Stimulated activated CD4-positive, alpha-beta T cell treated with anti-CD3 and anti-CD28 coated beads, Interleukin-2, amount 100 ng/mL, for 4 hours (primary cell): ENCODE measurements around the gene SLC29A2.

Experiments used
- DNase-seq: peaks from one replicate; pipeline ENCODE4 v3.0.0-alpha.2; 2020; ENCODE audit warnings: low read depth

Gene SLC29A2, protein sequence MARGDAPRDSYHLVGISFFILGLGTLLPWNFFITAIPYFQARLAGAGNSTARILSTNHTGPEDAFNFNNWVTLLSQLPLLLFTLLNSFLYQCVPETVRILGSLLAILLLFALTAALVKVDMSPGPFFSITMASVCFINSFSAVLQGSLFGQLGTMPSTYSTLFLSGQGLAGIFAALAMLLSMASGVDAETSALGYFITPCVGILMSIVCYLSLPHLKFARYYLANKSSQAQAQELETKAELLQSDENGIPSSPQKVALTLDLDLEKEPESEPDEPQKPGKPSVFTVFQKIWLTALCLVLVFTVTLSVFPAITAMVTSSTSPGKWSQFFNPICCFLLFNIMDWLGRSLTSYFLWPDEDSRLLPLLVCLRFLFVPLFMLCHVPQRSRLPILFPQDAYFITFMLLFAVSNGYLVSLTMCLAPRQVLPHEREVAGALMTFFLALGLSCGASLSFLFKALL

DNA sequence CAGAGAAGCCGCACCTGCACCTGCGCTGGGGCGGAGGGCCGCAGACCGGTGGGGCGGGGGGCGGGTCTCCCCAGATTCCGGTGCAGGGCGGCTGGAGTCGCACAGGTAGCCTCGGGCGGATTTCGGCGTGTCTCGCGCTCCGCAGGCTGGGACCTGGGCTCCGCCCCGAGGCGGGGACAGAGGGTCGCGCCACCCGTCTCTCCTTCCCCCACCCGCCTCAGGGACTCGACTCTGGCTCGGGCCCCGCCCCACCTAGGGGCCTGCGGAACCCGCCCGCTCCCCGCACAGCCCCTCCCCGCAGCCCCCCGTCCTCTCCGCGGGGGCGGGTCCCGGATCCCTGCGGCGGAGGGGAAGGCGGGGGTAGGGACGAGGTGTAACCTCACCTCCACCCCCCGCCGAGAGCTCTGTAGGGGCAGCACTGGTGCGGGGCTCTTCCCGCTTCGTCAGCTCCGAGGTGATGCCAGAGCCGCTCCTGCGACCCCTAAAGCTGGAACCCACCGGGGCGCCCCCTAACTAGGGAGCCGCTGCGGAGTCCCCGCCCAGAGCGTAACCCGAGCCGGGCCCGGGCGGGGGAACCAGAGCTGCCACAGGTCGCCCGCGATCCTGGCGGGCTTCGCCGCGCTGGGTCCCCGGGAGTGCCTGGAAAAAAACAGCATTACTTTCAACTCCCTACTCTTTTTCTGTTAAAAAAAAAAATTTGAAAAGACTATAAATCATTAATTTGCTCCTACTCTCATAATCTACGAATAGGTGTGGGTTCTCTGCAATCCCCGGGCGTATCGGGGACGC is at the start of gene SLC29A2:
SLC29A2 (minus strand) TSS at position 134 of the 789 bp plus-strand sequence. CDS start 169 bp downstream, outside the sequence.
- DNase-seq: peak; percentile 71

DNA sequence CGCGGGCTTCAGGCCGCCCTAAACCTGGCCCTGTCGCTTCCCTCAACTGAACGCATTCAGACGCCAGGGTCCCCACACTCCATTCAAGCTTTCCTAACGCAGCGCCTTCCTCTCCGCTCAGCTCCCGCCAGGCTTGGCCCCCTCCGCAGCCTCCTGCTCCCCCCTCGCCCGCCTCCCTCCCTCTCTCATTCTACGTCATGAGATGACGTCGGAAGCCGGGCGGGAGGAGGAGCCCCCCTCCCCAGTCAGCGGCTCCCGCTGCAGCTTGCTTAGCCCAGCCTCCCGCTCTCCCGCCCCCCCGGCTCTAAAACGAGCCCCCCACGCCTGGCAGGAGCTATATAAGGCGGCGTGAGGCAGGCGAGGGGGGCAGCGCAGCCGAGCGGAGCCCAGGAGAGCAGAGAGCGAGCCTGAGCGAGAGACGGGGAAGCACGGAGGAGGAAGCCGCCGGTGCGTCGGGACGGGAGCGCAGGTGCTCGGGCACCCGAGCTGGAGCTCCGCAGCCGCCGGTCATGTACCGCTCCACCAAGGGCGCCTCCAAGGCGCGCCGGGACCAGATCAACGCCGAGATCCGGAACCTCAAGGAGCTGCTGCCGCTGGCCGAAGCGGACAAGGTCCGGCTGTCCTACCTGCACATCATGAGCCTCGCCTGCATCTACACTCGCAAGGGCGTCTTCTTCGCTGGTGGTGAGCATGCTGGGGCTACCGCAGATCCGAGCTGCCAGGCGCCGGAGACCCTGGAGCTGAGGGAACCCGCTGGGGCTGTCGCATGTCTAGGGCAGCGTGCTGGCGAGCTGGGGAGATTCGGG is 49.3 kb upstream of the SLC29A2 start, which contains the start of gene NPAS4:
NPAS4 (plus strand) TSS at position 365 of the 806 bp plus-strand sequence; CDS start at position 510, 145 bp downstream.
- no peak for DNase-seq

DNA sequence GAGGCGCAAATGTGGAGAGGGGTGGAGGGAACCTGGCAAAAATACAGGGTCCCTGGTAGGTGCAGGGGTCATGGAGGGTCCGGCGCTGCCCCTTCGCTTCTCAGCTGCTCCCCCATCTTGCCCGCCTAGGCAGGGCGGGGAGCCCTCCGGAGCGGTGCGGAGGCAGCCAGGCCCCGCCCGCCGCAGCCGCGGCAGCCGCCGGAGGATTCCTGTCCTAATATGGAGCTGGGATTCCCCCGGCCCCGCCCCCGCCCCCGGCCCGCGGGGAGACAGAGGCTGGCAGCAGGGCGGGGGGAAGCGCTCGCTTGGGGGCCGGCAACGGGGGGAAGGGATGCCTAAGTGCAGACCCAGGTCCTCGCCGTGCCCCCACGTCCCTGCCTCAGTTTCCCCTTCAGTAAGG is 48.3 kb upstream of the SLC29A2 start:
- DNase-seq: no peak

DNA sequence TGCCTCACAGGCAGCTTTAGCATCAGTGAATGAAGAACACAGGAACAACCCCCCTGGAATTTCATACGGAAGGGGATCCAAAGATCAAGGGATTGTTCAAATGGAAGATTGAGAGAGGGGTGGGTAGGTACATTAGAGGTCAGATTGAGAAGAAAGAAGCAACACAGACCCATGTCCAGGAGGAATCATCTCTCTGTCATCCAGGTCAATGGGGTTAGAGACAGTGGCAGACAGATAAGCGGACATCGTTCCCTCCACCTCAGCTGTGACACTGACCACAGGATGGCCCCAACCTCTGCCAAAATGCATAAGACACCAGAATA is 47.4 kb upstream of the SLC29A2 start:
- no peak for DNase-seq

DNA sequence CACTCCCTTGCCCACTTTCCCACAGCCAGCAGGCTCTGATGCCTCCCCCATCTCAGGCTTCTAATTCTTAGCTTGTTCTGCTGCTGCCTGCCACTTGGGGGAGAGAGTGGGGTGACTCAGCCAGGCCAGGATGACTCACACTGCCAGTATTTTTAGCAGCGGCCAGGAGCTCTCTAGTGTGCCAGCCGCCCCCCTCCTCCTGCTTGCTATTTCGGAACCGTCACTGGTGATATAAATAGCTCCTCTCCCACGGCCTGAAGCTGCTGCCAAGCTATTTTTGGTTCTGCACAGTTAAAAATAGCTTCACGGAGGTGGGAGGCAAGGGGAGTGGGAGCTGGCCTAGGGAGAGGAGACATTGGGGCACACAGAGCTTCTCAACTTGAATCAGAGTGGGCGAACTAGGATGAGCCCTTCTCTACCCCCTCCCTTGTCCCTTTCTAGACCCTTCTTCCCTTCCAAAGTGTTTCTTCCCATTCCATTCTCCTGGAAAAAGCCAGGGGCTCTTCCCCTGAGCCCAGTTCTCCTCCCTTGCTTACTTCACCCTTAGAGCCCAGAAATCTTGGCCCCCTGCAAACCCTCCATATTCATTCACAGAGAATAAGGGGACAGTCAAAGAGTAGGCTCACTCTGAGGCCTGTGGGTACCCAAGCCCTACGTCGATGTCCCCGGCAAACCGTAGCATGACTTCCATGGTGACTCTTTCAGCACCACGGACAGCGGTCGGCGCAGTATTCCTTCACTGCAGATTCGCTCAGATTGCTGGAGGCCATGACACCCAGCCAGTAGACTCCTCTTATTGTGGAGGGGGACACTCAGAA is 46.8 kb upstream of the SLC29A2 start:
- peak; percentile 59 for DNase-seq

DNA sequence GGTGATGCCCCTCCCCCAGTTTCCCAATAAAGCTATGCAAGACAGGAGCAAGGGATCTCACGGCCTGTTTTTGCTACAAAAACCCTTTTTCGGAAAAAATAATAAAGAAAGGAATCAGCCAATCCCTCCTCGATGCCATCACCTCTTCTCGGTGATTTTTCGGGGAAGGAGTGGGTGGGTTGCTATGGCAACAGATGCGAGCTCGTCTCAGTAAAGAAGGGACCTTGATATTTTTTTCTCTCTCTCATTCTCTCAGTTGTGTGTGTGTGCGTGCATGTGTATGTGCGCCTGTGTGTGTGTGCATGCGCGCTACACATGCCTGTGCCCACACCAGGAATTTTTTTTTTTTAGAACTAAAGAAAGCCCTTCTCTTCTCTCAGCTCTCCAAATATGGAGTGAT is 45.4 kb upstream of the SLC29A2 start:
- no peak for DNase-seq

DNA sequence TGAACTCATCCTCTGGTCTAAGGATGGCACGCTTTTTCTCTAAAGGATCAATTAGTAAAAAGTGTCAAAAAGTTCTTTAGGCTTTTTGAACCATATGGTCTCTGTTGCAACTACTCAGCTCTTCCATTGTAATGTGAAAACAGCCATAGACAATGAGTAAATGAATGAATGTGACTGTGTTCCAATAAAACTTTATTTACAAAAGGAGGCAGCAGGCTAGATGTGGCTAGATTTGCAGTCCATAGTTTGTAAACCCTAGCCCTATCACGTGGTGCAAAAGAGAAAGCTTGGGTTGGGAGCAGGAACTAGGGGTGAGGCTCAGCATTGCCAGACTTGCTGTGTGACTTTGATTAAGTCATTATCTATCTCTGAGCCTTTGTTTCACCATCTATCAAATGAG is 43.9 kb upstream of the SLC29A2 start:
- DNase-seq: no peak

DNA sequence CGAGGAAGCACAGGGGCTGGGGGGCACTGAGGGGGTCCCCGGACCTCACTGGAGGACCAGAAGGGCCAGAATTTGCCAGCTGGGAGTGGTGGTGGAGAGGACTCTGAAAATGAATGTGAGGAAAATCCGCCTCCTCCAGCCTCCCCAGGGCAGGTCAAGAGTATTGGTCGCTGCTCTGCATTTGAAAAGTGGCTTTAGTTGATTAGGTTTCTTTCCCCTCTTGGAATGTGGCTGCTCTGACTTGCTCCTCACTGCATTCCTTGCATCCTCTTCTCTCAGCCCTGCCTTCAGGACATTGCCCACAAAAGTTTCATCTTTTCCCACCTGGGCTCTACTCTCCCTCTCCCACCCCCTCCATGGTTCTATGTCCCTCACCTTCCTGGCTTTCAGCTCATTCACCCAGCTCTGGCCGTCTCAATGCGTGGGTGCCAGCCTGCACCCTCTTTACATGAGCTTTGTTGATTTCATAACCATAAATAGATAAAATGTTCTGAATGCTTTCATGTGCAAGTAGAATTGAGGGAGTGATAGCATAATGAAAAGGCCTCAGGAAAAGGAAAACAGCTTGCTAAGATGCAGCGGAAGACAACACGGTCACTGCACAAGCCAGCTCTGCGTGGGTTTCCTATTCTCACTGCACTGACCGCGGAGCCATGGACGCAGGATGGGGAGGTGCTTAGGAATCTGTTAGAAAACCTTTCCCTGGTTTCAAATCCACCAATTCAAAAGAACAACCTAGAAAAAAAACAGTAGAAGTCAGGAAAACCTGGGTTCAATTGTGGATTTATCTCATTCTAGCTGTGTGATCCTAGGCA is 42.8 kb upstream of the SLC29A2 start:
- no peak for DNase-seq

DNA sequence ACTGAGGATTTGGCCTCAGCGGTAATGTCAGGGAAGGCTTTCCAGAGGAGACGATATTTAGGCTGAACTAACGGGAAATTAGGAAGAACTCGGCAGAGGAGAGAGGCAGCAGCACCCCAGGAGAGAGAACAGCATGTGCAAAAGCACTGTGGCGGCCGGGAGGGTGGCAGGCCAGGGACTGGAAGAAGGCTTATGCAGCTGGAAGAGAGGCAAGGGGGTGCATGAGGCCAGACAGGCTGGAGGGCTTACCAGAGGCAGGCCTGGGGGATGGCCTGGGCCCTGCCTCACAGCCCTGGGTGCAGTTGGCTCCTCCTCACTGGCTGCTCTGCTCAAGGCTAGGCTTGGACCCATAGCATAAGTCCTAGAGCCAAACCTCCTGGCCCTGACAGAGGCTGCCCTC is 41.6 kb upstream of the SLC29A2 start:
- no peak for DNase-seq

DNA sequence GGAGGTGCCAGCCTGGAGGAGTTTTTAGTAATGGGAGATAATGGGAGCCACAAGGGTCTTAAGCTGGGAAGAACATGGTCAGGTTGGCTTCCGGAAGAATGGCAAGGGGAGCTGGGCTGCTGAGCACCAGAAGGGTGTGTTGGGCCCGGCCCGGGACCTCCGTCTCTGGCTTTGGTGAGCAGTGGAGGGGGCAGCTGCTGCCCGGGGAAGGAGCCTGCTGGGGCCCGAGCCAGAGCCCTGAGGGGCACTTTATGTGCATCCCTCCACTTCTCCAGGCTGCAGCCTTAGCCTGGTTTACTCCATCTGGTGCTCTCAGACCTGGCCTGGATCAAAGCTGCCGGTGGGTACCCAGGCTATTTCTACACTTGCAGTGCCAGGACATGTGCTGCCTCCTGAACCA is 40.5 kb upstream of the SLC29A2 start:
- DNase-seq: no peak

DNA sequence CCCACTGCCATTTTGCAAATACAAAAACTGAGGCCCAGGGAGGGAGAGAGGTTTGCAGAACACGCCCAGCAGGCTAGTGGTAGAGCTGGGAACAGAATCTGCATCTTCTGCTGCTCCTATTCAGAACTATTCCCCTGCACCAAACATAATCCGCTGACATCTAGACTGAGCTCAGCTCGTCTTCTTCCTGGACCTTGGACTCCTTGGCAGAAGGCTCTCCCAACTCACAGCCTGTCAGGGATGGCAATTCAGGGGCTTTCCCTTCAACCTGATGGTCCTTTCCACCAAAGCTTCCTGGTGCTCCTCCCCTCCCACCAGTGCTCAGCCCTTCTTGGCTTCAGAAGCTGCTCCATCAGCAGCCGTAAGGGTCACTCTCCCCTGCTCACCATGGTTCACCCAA is 39.8 kb upstream of the SLC29A2 start:
- no peak for DNase-seq

DNA sequence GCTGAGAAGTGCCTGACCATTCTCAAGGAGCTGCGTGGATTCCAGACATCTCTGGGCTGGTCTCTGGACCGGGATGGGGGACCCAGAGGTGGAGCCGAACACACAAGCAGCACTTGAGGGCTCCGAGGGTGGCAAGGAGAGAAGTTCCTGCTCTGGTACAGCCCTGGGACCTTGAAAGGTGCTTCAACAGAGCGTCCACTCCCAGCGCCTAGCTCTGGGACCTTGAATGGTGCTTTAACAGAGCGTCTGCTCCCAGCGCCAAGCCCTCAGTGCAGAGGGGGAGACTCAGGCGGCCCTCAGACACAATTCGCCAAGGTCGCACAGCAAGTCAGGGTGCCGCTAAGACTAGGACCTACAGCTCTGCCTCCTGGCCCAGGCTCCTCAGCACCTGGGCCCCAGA is 38.6 kb upstream of the SLC29A2 start:
- no peak for DNase-seq

DNA sequence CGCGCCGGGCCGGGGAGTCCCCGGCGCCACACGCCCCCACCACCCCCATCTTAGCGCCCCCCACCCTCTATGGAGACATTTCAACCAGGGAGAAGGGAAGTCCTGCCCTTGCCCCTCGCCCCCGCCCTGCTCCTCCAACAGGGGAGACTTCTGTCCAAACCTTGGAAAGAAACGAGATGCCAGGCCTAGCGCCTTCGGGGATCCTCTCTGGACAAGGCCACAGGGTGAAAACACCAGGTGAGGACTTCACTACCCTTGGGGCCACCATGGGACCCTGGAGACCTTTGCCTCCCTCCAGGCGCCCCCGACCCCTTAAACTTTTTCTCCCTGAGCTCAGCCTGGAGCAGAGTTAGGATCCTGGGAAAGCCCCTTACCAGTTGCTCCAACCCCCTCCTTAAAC is 37.7 kb upstream of the SLC29A2 start:
- DNase-seq: no peak

DNA sequence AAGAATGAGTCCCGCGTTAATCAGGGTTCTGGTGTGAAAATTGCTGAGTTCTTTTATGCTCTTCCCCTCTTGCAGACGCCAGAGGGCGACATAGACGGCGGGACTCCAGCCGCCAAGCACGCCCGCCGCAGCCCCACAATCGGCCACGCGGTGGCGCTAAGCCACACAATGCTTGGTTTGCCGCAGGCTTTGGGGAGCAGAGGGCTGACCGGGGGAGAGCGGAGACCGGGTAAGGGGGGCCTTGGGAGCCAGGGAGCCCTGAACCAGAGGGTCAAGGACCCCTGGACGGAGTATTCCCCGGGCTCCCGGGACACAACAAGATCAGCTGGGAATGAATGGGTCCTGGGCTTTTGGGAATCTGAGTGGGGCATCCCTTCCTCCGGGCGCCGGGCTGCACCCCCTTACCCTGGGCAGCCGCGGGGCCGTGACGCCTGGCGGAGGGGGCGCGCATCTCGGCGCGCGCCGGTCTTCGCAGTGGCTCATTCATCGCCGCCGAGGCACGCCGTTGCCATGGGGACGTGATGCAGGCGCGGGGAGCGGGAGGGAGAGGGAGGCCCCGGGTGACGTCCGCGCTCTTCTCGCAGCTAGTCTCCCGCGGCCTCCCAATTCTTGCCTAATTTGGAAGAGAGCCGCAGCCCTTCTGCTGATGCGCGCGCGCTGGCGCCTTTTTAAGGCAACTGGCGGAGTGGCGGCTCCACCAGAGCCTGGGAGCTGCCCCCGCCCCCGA is 37.1 kb upstream of the SLC29A2 start:
- peak; percentile 84 for DNase-seq

DNA sequence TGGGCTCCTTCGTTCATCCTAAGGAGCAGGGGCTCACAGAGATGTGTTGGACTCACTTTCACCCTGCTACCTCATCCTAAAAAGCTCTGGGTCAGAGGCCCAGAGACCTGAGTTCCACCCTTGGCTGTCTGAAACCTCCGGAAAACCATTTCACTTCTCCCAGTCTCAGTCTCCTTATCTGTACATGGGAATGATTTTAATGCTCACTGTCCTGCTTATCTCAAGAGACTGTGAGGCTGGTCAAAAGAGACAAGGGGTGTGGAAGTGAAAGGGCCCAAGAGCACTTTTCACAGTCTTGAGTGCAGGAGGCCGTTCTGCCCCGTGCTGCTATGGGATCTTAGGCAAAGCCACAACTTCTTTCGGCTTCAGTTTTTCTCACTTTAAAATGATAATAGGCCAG is 36.1 kb upstream of the SLC29A2 start:
- DNase-seq: no peak

DNA sequence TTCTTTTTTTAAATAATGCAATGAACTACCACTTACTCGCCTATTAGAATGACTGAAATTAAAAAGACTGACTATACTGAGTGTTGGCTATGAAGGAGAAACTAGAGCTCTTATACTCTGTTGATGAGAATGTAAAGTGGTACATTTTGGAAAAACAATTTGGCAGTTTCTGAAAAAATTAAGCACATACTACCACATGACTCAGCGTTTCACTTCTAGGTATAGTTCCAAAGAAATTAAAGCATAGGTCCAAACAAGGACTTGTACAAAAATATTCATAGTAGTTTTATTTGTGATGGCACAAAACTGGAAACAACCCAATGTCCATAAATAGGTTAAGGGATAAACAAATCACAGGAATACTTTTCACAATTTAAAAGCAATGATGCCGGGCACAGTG is 22.4 kb upstream of the SLC29A2 start:
- no peak for DNase-seq

DNA sequence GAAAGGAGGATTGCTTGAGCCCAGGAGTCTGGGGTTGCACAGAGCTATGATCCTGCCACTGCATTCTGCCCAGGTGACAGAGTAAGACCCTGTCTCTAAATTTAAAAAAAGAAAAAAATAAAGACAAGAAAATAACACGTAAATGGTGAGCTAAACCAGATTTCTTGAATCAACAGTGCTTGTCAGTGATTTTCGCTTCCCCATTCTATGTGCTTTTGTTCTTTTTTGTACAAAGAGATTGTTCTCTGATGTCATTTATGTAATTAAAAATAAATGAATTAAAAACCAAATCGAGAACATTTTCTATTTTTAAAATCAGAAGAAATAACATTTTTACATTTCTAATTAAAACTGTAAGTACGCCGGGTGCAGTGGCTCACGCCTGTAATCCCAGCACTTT is 19.8 kb upstream of the SLC29A2 start:
- no peak for DNase-seq

DNA sequence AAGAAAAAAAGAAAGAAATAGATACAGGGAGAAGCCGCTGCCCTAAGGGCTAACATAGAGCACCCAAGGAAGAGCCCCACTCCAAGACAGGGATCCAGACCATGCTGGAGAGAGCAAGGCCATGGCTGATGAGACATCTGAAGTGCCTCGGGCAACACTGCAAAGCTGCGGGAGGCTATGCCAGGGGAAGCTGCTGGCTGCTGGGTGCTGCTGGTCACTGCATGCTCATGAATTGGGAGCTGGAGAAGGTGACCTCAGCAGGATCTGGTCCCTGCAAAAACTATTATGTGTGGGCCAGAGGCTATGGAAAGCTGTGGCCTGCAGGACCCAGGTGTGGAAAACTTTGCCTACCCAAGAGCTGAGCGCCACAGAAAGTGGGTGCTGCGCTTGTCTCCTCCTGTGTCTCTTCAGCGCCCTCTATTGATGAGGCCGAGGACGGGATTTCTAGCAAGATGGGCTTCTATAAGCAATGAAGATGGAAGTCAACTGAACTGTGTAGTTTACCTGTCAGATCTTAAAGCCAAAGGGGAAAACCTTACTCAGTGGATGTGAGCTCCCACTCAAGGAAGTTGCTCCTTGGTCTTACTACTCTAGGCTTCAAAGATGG is 17.3 kb upstream of the SLC29A2 start:
- DNase-seq: peak; percentile 62
